GM19099 (cell line): ENCODE data around the gene SIGLEC9.

Source experiments
- POLR2A ChIP-seq: IDR thresholded peaks from 3 replicates; pipeline ENCODE4 v1.6.1; 2011; ENCODE audit warnings: low read depth; ENCODE audit not compliant: insufficient read length; ENCODE audit errors: extremely low read depth

Gene SIGLEC9

DNA sequence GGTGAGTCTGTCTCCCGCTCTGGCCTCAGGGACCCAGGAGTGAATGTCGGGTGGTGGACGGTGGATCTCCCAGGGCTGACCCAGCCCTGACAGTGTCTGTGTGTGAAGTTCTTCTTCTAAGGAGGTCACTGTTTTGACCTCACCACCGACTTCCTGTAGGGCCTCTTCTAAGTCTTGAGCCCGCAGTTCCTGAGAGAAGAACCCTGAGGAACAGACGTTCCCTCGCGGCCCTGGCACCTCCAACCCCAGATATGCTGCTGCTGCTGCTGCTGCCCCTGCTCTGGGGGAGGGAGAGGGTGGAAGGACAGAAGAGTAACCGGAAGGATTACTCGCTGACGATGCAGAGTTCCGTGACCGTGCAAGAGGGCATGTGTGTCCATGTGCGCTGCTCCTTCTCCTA lies 17.4 kb downstream of the SIGLEC9 start, which contains the start of gene SIGLEC7:
Gene SIGLEC7, plus strand, starts transcription at position 183 of the 400 bp plus-strand sequence. Its CDS starts 69 bp downstream, at position 252.
- TF ChIP-seq POLR2A = no peak

DNA sequence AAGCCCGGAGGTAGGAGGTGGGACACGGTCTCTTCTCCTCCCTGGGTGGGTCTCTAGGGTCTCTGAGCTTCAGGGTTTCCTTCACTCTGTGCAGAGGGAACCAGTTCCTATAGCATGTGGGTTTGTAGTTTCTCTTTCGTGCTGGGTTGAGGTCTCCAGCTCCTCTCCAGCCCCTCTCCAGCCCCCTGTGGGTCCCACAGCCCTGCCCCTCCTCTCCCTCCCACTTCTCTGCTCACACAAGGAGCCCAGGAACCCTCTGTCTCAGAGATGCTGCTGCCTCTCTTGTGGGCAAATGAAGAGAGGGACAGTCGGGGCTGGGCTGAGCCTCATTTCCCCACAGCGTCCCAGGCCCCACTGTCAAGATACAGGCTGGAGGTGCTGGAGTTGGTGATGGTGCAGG lies 18.8 kb downstream of the SIGLEC9 start:
- TF ChIP-seq POLR2A = no peak

GRCh38 chr19:51144482-51145045 lies 19.9 kb downstream of the SIGLEC9 start:
- TF ChIP-seq POLR2A = no peak

DNA sequence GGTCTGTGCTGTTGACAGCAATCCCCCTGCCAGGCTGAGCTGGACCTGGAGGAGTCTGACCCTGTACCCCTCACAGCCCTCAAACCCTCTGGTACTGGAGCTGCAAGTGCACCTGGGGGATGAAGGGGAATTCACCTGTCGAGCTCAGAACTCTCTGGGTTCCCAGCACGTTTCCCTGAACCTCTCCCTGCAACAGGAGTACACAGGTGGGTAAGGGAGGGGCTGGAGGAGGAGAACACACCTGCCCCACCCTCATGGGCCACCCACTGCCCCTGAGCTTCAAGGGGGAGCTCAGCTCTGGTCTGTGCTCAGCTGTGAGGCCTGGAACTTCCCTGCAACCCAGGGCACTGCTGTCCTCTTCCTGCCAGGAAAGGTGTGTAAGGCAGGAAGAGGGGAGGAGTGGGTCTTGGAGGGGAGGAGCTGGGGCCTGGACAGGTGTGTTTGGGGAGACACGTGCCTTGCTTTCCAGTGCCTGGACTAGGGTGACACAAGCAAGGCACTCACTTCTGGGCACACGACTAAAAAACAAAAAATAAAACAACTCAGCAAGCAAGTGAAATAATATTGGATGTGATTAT lies 21.3 kb downstream of the SIGLEC9 start:
- no peak for TF ChIP-seq POLR2A

DNA sequence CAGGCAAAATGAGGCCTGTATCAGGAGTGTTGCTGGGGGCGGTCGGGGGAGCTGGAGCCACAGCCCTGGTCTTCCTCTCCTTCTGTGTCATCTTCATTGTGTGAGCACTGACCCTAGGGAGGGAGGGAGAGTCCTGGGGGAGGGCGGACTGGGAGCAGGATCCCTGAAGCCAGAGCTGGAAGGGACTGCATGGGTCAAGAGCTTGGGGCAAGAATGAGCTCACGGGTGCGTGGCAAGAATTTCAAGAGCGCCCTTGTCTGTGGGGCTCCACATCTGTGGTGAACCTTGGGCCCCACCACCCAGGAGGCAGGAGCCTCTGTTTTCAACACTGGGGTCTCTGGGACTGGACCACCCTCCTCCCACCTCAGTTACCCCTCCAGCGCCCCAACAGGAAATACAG lies 22.0 kb downstream of the SIGLEC9 start:
- TF ChIP-seq POLR2A = no peak

DNA sequence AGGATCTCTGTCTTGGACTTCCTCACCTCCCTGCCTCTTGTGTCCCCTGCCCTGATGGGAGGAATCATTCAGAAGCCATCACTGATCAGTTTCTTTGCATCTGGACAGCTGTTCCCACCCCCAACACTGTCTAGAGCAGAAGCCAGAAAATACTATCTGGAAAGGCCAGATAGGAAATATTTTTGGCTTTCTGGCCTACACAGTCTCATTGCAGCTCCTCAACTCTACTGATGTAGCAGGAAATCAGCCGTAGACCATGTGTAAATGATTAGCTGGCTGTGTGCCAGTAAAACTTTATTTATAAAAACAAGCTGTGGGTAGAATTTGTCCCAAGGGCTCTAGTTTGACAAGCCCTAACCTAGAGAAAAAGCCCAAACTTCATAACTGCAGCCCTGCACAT lies 23.0 kb downstream of the SIGLEC9 start:
- TF ChIP-seq POLR2A = no peak

GRCh38 chr19:51148580-51148979 lies 23.9 kb downstream of the SIGLEC9 start:
- no peak for TF ChIP-seq POLR2A

GRCh38 chr19:51150627-51151026 lies 25.9 kb downstream of the SIGLEC9 start:
- TF ChIP-seq POLR2A = no peak

DNA sequence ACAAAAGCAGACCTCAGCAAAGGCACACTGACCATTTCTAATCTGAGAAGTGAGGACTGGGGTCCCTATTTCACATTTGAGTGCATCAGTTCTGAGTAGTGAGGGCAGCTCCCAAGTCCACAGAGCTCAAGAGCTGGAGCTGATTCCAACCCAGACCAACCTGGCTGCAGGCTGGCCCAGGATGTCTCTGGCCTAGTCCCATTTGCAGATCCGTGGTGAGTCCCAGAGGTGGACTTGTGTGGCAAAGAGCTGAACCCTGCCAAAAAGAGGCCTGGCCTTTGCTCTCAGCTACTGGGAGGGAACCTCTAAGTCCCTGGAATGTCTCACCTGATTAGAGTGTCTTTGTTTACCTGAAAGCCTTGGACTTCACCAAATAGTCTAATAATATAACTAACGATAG lies 32.0 kb downstream of the SIGLEC9 start:
- TF ChIP-seq POLR2A = no peak

GRCh38 chr19:51157265-51157664 lies 32.6 kb downstream of the SIGLEC9 start:
- no peak for TF ChIP-seq POLR2A

GRCh38 chr19:51158474-51159129 lies 33.9 kb downstream of the SIGLEC9 start:
- no peak for TF ChIP-seq POLR2A

DNA sequence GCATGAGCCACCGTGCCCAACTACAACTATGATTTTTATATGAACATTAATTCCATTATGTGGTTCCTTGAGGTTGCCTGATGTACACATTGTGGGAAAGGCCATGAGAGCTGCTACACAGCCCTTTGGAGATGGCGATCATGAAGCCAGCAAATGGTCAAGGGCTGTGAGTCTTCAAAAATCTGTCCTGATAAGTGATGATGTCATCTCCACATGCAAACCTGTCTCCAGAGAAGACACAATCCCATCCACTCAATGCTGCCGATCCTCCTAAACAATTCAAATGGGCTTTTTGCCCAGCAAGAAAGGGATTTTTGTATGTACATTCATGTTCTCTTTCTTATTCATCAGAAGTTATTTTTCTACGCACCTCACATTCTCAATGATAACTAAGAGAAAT lies 35.0 kb downstream of the SIGLEC9 start:
- no peak for TF ChIP-seq POLR2A

DNA sequence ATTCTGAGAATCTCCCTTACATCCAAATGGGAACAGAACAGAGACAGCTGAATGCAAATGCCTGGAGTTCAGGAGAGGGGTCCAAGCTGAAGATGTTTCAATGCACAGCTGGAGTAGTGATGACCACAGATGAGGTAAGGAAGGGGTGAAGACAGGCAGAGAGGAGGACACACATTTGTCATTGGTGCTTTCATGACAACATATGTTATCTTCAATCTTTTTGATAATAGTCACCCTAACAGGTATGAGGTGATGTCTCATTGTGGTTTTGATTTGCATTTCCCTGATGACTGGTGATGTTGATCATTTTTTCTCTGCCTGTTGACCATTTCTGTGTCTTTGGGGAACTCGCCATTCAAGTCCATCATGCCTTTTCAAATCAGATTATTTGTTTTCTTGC lies 36.6 kb downstream of the SIGLEC9 start:
- no peak for TF ChIP-seq POLR2A

DNA sequence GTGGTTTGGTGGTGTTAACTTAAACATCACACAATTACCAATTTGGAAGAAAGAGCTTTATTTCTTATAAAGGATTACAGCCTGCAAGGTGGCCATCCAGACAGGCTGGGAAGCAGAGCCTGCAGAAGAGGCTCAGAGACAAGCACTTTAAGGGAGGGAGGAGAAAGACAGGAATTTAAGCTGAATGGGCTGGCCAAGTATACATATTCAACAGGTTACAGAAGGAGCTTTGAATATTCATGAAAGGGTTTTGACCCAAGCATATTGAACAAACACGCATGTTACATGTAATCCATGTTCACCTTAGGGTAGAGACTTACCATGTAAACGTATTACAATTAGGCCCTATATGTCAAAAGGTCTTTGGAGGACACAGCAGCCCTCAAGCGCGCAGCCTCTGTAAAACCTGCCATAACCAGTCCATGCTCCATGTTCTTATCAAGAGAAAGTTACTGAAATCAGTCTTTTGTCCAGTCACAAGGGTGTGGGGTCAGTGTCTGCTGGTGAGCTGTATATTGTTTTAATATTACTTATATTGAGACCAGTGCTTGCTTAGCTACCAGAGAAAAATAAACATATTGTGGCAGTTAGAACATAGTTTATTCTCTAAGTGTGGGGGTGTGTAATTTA lies 37.3 kb downstream of the SIGLEC9 start:
- no peak for TF ChIP-seq POLR2A

DNA sequence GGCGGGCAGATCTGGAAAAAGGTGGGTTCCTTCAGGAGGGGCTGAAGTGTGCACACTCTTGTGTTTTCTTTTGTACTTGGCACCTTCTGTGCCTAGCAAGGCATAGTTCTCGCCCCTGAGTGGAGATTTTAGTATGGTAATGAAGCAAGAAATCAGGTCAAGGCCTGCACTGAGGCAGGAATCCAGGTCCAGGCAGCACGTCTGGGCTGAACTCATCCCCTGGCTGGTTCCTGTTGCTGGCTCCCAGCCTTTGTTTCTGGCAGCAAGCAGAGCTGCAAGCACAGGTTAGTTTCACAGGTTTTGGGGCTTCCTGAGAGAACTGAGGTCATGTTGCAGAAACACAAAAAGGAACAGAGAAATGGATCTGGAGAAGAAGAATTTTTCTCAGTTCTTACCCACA lies 38.6 kb downstream of the SIGLEC9 start:
- no peak for TF ChIP-seq POLR2A

DNA sequence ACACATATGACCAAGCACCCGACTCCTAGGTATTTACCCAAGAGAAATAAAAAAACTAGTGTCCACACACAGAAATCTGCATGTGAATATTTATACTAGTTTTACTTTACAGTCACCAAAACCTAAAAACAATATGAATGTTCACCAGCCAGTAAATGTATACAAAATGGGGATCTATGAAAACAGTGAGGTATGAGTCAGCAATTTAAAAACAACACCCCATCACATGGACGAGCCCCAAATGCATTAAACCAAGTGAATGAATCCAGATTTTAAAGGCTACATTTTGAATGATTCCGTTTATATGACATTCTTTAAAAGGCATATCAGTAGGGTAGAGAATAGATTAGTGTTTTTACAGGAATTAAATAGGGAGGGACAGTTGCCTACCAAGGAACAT lies 39.5 kb downstream of the SIGLEC9 start:
- no peak for TF ChIP-seq POLR2A

DNA sequence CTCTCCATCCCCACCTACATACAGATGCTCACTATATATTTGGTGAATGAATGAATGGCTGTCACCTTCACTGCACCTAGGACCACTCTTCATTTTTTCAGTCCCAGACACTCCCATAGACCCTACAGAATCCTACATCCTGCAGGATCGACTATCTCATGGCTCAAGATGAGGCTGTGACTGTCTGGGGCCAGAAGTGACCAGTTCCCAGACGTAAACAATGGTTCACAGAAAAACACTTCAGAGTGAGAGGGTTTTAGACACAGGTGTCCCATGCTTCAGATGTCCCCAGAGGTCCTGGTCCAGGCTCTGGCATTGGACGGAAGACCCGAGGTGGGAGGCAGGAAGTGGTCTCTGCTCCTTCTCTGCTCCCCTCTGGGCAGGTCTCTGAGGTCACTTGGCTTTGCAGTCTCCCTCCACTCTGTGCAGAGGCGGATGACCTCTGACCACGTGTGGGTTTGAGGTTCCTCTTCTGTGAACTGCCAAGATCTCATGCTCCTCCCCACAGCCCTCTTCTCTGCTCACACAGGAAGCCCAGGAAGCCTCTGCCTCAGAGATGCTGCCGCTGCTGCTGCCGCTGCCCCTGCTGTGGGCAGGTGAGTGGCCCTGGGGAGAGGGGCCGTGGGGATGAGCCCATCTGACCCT lies 42.3 kb downstream of the SIGLEC9 start:
- no peak for TF ChIP-seq POLR2A
